Nephron (organoid): ENCODE data around the gene EXD3.

Source experiments
- H3K27ac Mint-ChIP-seq, 3 experiments: 2 replicates each; pipeline ENCODE4 v1.8.0; 2020; ENCODE audit warnings: mixed read lengths in 3 of 3, mild to moderate bottlenecking in 2 of 3, moderate library complexity in 1 of 3
- H3K27me3 Mint-ChIP-seq: 2 replicates; pipeline ENCODE4 v1.8.0; 2021; ENCODE audit warnings: low read depth, mild to moderate bottlenecking, moderate library complexity, mixed read lengths
- H3K36me3 Mint-ChIP-seq: 2 replicates; pipeline ENCODE4 v1.8.0; 2020; ENCODE audit warnings: low read depth, mixed read lengths
- H3K4me1 Mint-ChIP-seq: 2 replicates; pipeline ENCODE4 v1.8.0; 2020; ENCODE audit warnings: mixed read lengths
- H3K4me3 Mint-ChIP-seq, 3 experiments: 2 replicates each; pipeline ENCODE4 v1.8.0; 2020; ENCODE audit warnings: mild to moderate bottlenecking in 3 of 3, mixed read lengths in 3 of 3, moderate library complexity in 2 of 3
- H3K9me3 Mint-ChIP-seq: 2 replicates; pipeline ENCODE4 v1.8.0; 2020; ENCODE audit warnings: mixed read lengths
- CTCF ChIP-seq, 3 experiments: fragments of 200-600 bp; sonication (generic); IDR thresholded peaks; one replicate each; pipeline ENCODE4 v1.5.0; 2021; ENCODE audit warnings: antibody characterized with exemption in 3 of 3; ENCODE audit not compliant: unreplicated experiment in 3 of 3

EXD3 gene

GRCh38 chr9:137376386-137376785, 46.6 kb downstream of the EXD3 start:
- Mint-ChIP-seq H3K27me3 (peaks cover 4% of the 10 kb centered on the region), H3K27ac (no peak overlapping the region), H3K4me3 (no peak overlapping the region), H3K9me3 (peaks cover 9% of the 10 kb centered on the region), H3K36me3 (peaks cover 24% of the 10 kb centered on the region), H3K4me1 (no peaks in the 10 kb centered on the region)
- no peak for TF ChIP-seq CTCF (IDR thresholded peaks at IDR 0.05; ENCODE audit: unreplicated experiment in 3 of 3)

GRCh38 chr9:137375321-137376058, 47.5 kb downstream of the EXD3 start:
- no peaks in the 10 kb centered on the region for H3K4me1 Mint-ChIP-seq
- no peak overlapping the region for H3K4me3 Mint-ChIP-seq

GRCh38 chr9:137374131-137374845, 48.7 kb downstream of the EXD3 start:
- TF ChIP-seq CTCF (IDR thresholded peaks at IDR 0.05; ENCODE audit: unreplicated experiment in 3 of 3), result no peak
- peaks cover 24% of the 10 kb centered on the region for H3K36me3 Mint-ChIP-seq

More at GRCh38 chr9:137375321-137376058, 47.5 kb downstream of the EXD3 start:
- no peak for TF ChIP-seq CTCF (IDR thresholded peaks at IDR 0.05; ENCODE audit: unreplicated experiment in 3 of 3)
- peaks cover 24% of the 10 kb centered on the region for H3K36me3 Mint-ChIP-seq
- no peak overlapping the region for H3K27ac Mint-ChIP-seq
- H3K9me3 Mint-ChIP-seq, result peaks cover 9% of the 10 kb centered on the region
- H3K27me3 Mint-ChIP-seq, result peaks cover 4% of the 10 kb centered on the region

GRCh38 chr9:137373611-137373980, 49.4 kb downstream of the EXD3 start:
- H3K4me1 Mint-ChIP-seq, result peaks cover 5% of the 10 kb centered on the region
- no peak for TF ChIP-seq CTCF (IDR thresholded peaks at IDR 0.05; ENCODE audit: unreplicated experiment in 3 of 3)
- H3K27me3 Mint-ChIP-seq, result peaks cover 3% of the 10 kb centered on the region

More at GRCh38 chr9:137374131-137374845, 48.7 kb downstream of the EXD3 start:
- H3K4me1 Mint-ChIP-seq, result peaks cover 5% of the 10 kb centered on the region
- H3K27me3 Mint-ChIP-seq, result peaks cover 4% of the 10 kb centered on the region
- H3K27ac Mint-ChIP-seq, result no peak overlapping the region
- H3K4me3 Mint-ChIP-seq, result no peak overlapping the region
- peaks cover 9% of the 10 kb centered on the region for H3K9me3 Mint-ChIP-seq

GRCh38 chr9:137372693-137373610, 50.0 kb downstream of the EXD3 start:
- Mint-ChIP-seq H3K9me3 (peaks cover 4% of the 10 kb centered on the region), H3K4me1 (peaks cover 5% of the 10 kb centered on the region), H3K4me3 (no peak overlapping the region), H3K27me3 (no peaks in the 10 kb centered on the region), H3K36me3 (peaks cover 17% of the 10 kb centered on the region), H3K27ac (peak overlapping the region in 2 of 3 experiments; percentile 18 to 89)
- TF ChIP-seq CTCF (IDR thresholded peaks at IDR 0.05; ENCODE audit: unreplicated experiment in 3 of 3), result no peak

More at GRCh38 chr9:137373611-137373980, 49.4 kb downstream of the EXD3 start:
- peak overlapping the region in 2 of 3 experiments; percentile 63 to 89 for H3K27ac Mint-ChIP-seq
- peaks cover 8% of the 10 kb centered on the region for H3K9me3 Mint-ChIP-seq
- no peak overlapping the region for H3K4me3 Mint-ChIP-seq
- peaks cover 21% of the 10 kb centered on the region for H3K36me3 Mint-ChIP-seq
